HG03378 (cell line): ENCODE measurements around the gene HOXA4.

ENCODE experiments used
- ATAC-seq: cut with Tn5 transposase; IDR thresholded peaks from one replicate; pipeline ENCODE4 v1.9.1; 2021; ENCODE audit warnings: mild to moderate bottlenecking, moderate library complexity; ENCODE audit not compliant: unreplicated experiment

The HOXA4 gene

GRCh38 chr7:27169658-27170425, 39.3 kb upstream of the HOXA4 start:
- no peak for ATAC-seq

GRCh38 chr7:27168265-27168947, 37.8 kb upstream of the HOXA4 start:
- no peak for ATAC-seq

GRCh38 chr7:27167916-27168264, 37.3 kb upstream of the HOXA4 start:
- no peak for ATAC-seq

DNA sequence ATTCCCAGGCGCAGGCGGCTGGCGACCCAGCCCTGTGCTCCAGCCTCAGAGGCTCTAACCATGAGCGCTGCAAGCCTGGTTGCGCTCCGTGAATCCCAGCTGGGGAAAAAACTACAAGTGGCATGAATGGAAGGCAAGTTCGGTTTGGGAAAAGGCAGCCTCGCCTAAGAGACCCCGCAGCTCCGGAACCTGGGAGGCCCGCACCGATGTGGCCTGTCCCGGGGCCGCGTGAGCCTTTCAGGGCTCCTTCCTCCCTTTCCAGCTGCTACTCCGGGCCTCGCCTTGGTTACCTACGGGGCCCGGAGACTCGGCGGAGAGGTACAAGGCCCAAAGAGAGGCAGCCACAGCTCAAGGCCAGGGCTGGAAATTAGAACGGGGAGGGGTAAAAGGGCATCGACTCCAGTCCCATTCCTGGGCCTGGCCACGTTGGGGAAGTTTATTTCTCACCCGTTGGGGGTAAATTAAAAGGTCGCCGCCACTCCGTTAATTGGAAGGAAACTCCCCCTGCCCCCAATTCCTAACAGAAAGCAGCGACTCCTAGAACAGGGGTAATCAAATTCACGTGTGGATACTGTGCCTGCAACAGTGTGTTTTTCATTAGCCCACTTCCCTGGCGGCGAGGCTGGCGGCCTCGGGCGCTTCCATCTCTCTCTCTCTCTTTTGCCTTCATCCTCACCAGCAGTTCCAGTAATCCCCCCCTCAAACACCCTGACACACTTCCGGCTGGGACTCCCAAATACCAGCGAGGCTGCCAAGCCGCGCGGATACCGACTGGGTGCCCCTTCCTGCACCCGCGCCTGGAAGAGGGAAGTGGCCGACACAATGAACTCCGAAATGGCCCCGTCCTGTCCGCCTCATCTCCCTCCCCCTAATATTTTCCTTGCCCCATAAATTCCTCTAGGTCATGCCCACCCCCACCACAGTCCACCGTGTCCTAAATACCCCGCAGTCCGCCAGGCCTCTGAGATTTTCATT, 36.3 kb upstream of the HOXA4 start:
- no peak for ATAC-seq

DNA sequence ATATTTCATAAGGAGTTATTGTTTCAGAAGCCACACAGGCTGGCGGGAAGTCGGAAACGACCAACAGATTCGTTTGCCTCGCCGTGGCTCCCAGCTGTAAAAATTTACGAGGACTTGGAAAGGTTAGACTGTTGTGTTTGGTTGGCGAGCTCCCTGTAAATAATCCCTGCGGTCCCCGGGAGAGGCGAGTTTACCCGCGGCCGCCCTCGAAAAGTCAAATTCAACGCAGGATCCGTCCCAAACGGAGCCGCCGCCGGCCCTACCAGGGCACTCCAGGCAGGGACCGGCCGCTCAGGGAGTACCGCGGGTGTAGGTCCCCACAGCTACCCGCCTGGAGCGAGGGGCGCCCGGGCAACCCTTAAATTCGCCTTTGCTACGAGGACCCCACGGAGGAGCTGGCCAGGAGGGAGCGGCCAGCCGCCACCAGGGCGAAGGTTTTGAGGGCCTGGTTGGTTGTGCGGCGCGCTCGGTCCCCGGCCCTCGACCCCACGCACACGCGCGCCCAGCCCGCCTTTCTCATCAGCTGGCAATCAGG, 35.5 kb upstream of the HOXA4 start:
- no peak for ATAC-seq

DNA sequence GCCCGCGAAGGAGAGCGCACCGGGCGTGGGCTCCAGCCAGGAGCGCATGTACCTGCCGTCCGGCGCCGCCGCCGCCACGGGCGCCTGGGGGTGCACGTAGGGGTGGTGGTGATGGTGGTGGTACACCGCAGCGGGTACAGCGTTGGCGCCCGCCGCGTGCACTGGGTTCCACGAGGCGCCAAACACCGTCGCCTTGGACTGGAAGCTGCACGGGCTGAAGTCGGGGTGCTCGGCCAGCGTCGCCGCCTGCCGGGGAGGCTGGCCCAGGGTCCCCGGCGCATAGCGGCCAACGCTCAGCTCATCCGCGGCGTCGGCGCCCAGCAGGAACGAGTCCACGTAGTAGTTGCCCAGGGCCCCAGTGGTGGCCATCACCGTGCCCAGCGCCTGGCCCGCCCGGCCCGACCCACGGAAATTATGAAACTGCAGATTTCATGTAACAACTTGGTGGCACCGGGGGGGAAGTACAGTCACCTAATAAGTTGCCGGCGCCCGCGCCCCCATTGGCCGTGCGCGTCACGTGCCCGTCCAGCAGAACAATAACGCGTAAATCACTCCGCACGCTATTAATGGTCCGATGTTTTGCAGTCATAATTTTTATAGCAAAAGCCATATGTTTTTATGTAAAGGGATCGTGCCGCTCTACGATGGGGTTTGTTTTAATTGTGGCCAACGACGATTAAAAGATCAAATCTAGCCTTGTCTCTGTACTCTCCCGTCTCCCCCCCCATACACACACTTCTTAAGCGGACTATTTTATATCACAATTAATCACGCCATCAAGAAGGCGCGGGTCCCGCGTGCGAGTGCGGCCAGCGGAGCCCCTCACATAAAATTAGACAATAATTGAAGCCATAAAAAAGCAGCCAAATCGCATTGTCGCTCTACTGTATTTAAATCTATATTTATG, 34.8 kb upstream of the HOXA4 start, which contains the start of gene HOXA9:
TSS of gene HOXA9 (minus strand) at position 449 of the 907 bp plus-strand sequence. CDS start at position 369, 80 bp downstream.
- ATAC-seq = no peak

DNA sequence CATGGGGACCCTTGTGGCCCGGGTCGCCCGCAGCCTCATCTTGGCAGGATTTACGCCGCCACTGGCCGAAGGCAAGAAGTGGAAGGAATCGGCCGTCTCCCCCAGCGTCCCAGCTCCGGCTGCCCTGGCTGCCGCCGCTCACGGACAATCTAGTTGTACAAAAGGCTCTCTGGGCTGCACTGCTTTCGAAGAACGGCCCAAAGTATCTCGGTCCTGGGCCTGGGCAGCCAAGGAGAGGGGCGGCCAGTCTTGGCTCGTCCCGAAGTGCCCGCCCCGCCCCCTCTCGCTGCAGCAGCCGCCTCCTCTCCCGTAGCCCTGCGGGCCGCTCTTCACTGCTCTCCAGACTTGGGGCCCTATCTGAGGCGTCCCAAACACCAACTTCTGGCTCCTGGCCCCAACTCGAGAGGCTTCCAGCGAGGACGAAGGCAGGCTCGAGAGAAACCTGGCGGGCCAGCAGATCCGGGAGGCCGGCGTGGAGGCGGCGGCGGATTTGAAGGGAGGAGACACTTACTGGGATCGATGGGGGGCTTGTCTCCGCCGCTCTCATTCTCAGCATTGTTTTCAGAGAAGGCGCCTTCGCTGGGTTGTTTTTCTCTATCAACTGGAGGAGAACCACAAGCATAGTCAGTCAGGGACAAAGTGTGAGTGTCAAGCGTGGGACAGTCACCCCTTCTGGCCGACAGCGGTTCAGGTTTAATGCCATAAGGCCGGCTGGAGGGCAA, 34.0 kb upstream of the HOXA4 start:
- no peak for ATAC-seq

- ATAC-seq = no peak
These were observed 33.4 kb upstream of the HOXA4 start for GRCh38 chr7:27164045-27164366.

- no peak for ATAC-seq
These were observed 32.9 kb upstream of the HOXA4 start for GRCh38 chr7:27163288-27164044.

- no peak for ATAC-seq
These were observed 32.2 kb upstream of the HOXA4 start for GRCh38 chr7:27162561-27163287.

DNA sequence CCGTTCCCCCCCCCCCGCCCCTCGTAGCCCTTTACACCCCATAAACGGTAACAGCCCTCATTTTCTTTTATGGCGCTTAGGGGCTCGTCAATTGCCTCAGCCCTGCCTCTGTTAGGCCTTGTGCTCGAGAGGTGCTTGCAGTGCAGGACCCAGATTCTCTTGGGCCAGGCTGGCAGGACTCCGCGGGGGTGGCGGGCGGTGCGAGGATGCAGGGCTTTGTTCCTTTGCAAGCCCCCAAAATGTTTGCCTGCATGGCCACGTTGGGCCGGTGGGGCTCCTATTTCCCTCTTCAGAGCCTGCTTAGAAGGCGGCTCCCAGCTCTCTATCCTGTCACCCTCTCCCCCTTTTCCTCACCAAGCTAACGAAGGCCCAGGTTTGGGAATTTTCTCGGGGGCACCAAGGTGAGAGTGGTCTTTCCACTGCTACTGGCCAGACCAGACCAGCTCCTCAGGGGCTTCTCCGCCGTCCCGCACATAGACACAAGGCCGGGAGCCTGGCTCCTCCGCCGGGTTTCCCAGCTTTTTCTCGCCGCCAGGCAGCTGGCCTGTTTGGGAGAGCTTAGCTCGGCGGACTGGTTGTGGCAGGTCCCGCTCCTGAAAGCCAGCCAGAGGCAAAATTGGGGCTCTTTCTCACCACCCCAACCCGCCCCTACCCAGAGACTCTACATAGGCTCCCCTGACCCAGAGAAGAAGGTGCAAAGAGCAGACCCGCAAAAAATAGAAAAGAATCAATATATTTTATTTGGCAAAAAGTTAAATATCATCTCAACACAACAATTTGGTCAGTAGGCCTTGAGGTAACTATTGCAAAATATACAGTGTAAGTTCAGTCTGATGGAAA, 31.4 kb upstream of the HOXA4 start:
- ATAC-seq = no peak

DNA sequence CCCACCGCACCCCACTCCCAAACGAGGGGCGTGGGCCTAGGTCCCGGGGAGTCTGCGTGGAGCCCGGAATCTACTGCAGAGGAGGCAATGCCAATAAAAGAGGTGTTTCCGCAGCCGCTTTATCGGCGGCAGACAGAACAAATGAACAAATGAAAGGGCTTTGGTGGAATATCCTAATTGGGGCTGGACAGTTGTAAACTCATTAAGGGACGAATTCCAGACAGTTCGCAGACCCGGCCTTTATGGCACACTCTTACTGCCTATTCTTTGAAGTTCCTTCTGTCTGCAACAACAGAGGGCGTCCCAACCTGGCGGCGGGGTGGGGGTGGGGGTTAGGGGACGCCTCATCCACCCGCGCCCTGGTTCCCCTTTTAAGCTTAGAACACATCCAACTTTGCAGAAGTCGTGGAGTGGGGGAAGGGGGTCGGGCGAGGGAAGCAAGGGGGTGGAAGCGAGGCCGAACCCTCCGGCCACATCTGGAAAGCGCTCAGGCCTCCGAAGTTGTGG, 30.7 kb upstream of the HOXA4 start:
- no peak for ATAC-seq

DNA sequence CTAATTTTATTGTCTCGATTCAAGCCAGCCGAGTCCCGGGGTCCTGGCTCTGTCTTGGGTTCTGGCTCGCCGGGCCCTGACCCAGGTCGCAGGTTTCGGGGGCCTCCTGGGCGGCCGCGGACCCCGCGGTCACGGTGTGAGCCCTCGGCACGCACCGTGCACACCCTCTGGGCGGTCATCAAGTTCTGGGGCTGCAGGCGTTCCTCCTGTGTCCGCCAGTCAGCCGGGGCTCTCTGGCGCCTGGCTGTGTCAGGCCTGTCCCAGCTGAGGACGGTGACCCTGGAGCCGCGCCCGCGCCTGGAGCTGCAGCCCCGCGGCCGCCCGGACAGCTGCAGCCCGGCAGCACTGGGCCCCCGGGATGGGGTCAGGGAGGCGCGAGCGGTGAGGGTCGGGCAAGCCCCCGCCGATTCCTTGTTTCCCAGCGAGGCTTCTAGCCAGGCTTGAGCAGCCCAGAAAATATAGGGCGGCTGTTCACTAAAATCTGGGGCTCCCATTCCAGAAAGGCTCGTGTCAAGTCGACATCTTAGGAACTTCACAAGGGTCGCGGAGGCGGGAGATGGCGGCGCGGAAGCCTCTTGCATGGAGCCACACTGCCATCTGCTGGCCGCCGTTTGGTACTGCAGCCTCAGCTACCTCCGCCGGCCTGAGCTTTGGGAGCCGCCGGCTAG, 30.1 kb upstream of the HOXA4 start:
- ATAC-seq = no peak

- ATAC-seq = no peak
These were observed 29.6 kb upstream of the HOXA4 start for GRCh38 chr7:27160145-27160545.

- ATAC-seq = no peak
These were observed 28.9 kb upstream of the HOXA4 start for GRCh38 chr7:27159266-27160144.
